Spleen (tissue), 11 donors: ENCODE results near the gene APOL2. TPM values are rescaled to one million over a fixed set of nuclear protein-coding genes. Genes with fewer than 3 reads are reported as not detected.
"Not testable (repeated sequence)": the region's sequence is repeated elsewhere in the genome, so short reads cannot be mapped to it uniquely, and the experiment has no call there.

Source experiments
- DNase-seq: peaks from one replicate; pipeline ENCODE4 v3.0.0-alpha.2; 2020
- H3K27ac ChIP-seq, 8 donors: fragments of 200-600 bp; sonication (generic) in 7 of 8; 1 replicate in 4 of 8; 2 replicates in 4 of 8; pipeline versions ENCODE4 v1.5.0 to v1.8.0; 2016 to 2021; ENCODE audit warnings: inconsistent platforms in 4 of 8, mild to moderate bottlenecking in 4 of 8, moderate library complexity in 1 of 8
- H3K27me3 ChIP-seq, 7 donors: fragments of 200-600 bp; sonication (generic) in 6 of 7; replicated peaks in 1 of 7; 1 replicate in 4 of 7; 2 replicates in 3 of 7; pipeline versions ENCODE4 v1.5.0 to v1.8.0; 2016 to 2021; ENCODE audit warnings: inconsistent platforms in 3 of 7, mild to moderate bottlenecking in 1 of 7
- H3K36me3 ChIP-seq, 6 donors: fragments of 200-600 bp; sonication (generic) in 5 of 6; 1 replicate in 4 of 6; 2 replicates in 2 of 6; pipeline versions ENCODE4 v1.5.0 to v1.8.0; 2016 to 2021; ENCODE audit warnings: inconsistent platforms in 2 of 6
- H3K4me1 ChIP-seq, 6 donors: fragments of 200-600 bp; sonication (generic) in 5 of 6; 1 replicate in 3 of 6; 2 replicates in 3 of 6; pipeline versions ENCODE4 v1.5.0 to v1.8.0; 2016 to 2021; ENCODE audit warnings: inconsistent platforms in 3 of 6
- H3K4me3 ChIP-seq, 8 donors: fragments of 200-600 bp; sonication (generic) in 7 of 8; 1 replicate in 4 of 8; 2 replicates in 4 of 8; pipeline versions ENCODE4 v1.5.0 to v1.8.0; 2016 to 2021; ENCODE audit warnings: inconsistent platforms in 4 of 8, mild to moderate bottlenecking in 4 of 8, moderate library complexity in 2 of 8
- H3K9me3 ChIP-seq, 8 donors: fragments of 200-600 bp; sonication (generic) in 7 of 8; 1 replicate in 4 of 8; 2 replicates in 4 of 8; pipeline versions ENCODE4 v1.5.0 to v1.8.0; 2016 to 2021; ENCODE audit warnings: inconsistent platforms in 4 of 8
- POLR2A ChIP-seq, 3 donors: fragments of 450-650 bp; IDR thresholded peaks; one replicate each; pipeline ENCODE4 v1.5.1; 2017; ENCODE audit warnings: antibody characterized with exemption in 3 of 3, mild to moderate bottlenecking in 1 of 3
- POLR2AphosphoS5 ChIP-seq, 3 donors: sonication (generic); formaldehyde crosslinking; IDR thresholded peaks; one replicate each; pipeline ENCODE4 v1.5.1; 2017; ENCODE audit warnings: antibody characterized with exemption in 3 of 3
- WGBS, 5 donors: extraction: QIAGEN DNeasy Blood & Tissue Kit in 3 of 5; methylation state at CpG; one replicate each; pipeline versions ENCODE4 v1.1.5 to v1.1.7; 2013 to 2018; 5-methylcytosine and 5-hydroxymethylcytosine counted together
- intact Hi-C: fragments of 100-400 bp; cut with DNase I; formaldehyde crosslinking; loops from one replicate; pipeline ENCODE4 v1.15.0; 2023; ENCODE audit warnings: low total_unique reads
- polyA plus RNA-seq, 3 donors: library from polyadenylated mRNA; stranded (reverse); fragments of 200-250 nt; gene quantifications; one replicate each; pipeline ENCODE4 v1.2.1, GENCODE V29; 2013
- total RNA-seq, 7 donors: library from RNA; depleted of rRNA in 3 of 7; stranded (reverse); fragments of >200 nt in 3 of 7; fragmentation: NEBNext Ultra II Directional in 4 of 7; extraction: Animal tissue kit (Norgen Biotek cat#: 25700) in 4 of 7; gene quantifications; one replicate each; pipeline versions ENCODE4 v1.1.0 to v1.2.1, GENCODE V29; 2016 to 2021
- TF ChIP-seq, protein P1 (sequence below), 11 experiments: fragments of 200-600 bp in 7 of 11; fragments of 450-650 bp in 4 of 11; sonication (generic) in 4 of 11; IDR thresholded peaks in 8 of 11; conservative IDR thresholded peaks in 3 of 11; 1 replicate in 7 of 11; 2 replicates in 4 of 11; pipeline versions ENCODE4 v1.4.0 to v1.8.0; 2016 to 2021; ENCODE audit warnings: antibody characterized with exemption in 11 of 11, inconsistent platforms in 4 of 11, mild to moderate bottlenecking in 1 of 11
- donor health status: healthy with polysubstance abuse.
- donor health status: DM: no; HTN: no; CAD: no; lungs with moderate emphysema.
- donor health status: DM: no; HTN: no; CAD: no.
- donor health status: Bipolar disorder and iron deficiency.
- donor health status: healthy.
- donor health status: DM: no; HTN: no; CAD: no.
- donor health status: DM: yes; HTN: yes; CAD: no.

The APOL2 gene
- total and polyA plus RNA-seq, 10 donors: 16.0 to 77.2 (median 57.2) TPM

- DNase-seq: peak; percentile 85
- WGBS, 5 donors: 23 to 37% (median 33%) methylated on average over 17 to 18 of the region's 18 CpGs
- H3K27me3 ChIP-seq: no peaks in the 10 kb centered on the region
- intact Hi-C loops: loop anchor here (10.0 kb wide), 1 partner anchor 83 kb away; no protein-coding TSS in a partner anchor
- H3K4me3 ChIP-seq: no peak overlapping the region
- H3K36me3 ChIP-seq: peaks cover 4 to 40% (median 27%) of the 10 kb centered on the region in 6 donors
- peak overlapping the region in 5 of 8 donors; percentile 0 to 55 (median 9) for H3K27ac ChIP-seq
- H3K4me1 ChIP-seq: peaks cover 9 to 47% (median 22%) of the 10 kb centered on the region in 6 donors
- TF ChIP-seq POLR2AphosphoS5 (IDR thresholded peaks at IDR 0.05): peak; percentile 63 to 73 (median 67)
- TF ChIP-seq POLR2A (IDR thresholded peaks at IDR 0.05): no peak
- TF ChIP-seq, protein P1, sequence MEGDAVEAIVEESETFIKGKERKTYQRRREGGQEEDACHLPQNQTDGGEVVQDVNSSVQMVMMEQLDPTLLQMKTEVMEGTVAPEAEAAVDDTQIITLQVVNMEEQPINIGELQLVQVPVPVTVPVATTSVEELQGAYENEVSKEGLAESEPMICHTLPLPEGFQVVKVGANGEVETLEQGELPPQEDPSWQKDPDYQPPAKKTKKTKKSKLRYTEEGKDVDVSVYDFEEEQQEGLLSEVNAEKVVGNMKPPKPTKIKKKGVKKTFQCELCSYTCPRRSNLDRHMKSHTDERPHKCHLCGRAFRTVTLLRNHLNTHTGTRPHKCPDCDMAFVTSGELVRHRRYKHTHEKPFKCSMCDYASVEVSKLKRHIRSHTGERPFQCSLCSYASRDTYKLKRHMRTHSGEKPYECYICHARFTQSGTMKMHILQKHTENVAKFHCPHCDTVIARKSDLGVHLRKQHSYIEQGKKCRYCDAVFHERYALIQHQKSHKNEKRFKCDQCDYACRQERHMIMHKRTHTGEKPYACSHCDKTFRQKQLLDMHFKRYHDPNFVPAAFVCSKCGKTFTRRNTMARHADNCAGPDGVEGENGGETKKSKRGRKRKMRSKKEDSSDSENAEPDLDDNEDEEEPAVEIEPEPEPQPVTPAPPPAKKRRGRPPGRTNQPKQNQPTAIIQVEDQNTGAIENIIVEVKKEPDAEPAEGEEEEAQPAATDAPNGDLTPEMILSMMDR (IDR thresholded peaks at IDR 0.05 in 8 of 11, conservative IDR thresholded peaks at IDR 0.05 in 3 of 11): peak; percentile 30 to 89 (median 71)
- no peaks in the 10 kb centered on the region for H3K9me3 ChIP-seq
These were observed 38.4 kb upstream of the APOL2 start for GRCh38 chr22:36277482-36278291.

- no peaks in the 10 kb centered on the region for H3K9me3 ChIP-seq
- H3K4me3 ChIP-seq: no peak overlapping the region
- H3K27me3 ChIP-seq: no peaks in the 10 kb centered on the region
- 55 to 79% (median 72%) methylated on average over 5 of the region's 5 CpGs for WGBS, 5 donors
- H3K4me1 ChIP-seq: peaks cover 9 to 28% (median 19%) of the 10 kb centered on the region in 6 donors
- TF ChIP-seq, protein P1 (IDR thresholded peaks at IDR 0.05 in 8 of 11, conservative IDR thresholded peaks at IDR 0.05 in 3 of 11): no peak
- TF ChIP-seq POLR2AphosphoS5 (IDR thresholded peaks at IDR 0.05): no peak
- TF ChIP-seq POLR2A (IDR thresholded peaks at IDR 0.05): no peak
- no peak overlapping the region for H3K27ac ChIP-seq
- intact Hi-C loops: loop anchor here (10.0 kb wide), 1 partner anchor 80 kb away; no protein-coding TSS in a partner anchor
- peaks cover 0 to 9% (median 0%) of the 10 kb centered on the region in 6 donors for H3K36me3 ChIP-seq
- DNase-seq: no peak
These were observed 35.2 kb upstream of the APOL2 start for GRCh38 chr22:36274531-36274930.

GRCh38 chr22:36271951-36272350 lies 32.6 kb upstream of the APOL2 start:
- H3K4me1 ChIP-seq, H3K9me3 ChIP-seq, H3K4me3 ChIP-seq, DNase-seq, H3K27ac ChIP-seq, H3K27me3 ChIP-seq: not testable (repeated sequence)
- intact Hi-C loops: loop anchor here (10.0 kb wide), 1 partner anchor 77 kb away; no protein-coding TSS in a partner anchor
- peaks cover 0 to 13% (median 3%) of the 10 kb centered on the region in 6 donors for H3K36me3 ChIP-seq
- WGBS, 5 donors: 71 to 92% (median 77%) methylated on average over 4 to 5 of the region's 5 CpGs

DNA sequence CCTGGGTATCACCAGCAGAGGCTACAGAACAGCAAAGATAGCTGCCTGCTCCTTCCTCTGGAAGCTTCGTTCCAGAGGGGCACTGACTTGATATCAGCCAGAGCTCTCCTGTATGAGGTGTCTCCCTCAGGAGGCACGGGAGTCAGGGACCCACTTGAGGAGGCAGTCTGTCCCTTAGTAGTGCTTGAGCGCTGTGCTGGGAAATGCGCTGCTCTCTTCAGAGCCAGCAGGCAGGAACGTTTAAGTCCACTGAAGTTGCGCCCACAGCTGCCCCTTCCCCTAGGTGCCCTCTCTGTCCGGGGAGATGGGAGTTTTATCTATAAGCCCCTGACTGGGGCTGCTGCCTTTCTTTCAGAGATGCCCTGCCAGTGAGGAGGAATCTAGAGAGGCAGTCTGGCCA lies 31.9 kb upstream of the APOL2 start:
- not testable (repeated sequence) for H3K4me3 ChIP-seq, H3K27ac ChIP-seq, H3K27me3 ChIP-seq, H3K4me1 ChIP-seq, H3K9me3 ChIP-seq, DNase-seq
- intact Hi-C loops: loop anchor here (10.0 kb wide), 1 partner anchor 76 kb away; no protein-coding TSS in a partner anchor
- peaks cover 0 to 21% (median 8%) of the 10 kb centered on the region in 6 donors for H3K36me3 ChIP-seq
- WGBS, 5 donors: 87 to 97% (median 92%) methylated on average over 5 to 7 of the region's 7 CpGs

DNA sequence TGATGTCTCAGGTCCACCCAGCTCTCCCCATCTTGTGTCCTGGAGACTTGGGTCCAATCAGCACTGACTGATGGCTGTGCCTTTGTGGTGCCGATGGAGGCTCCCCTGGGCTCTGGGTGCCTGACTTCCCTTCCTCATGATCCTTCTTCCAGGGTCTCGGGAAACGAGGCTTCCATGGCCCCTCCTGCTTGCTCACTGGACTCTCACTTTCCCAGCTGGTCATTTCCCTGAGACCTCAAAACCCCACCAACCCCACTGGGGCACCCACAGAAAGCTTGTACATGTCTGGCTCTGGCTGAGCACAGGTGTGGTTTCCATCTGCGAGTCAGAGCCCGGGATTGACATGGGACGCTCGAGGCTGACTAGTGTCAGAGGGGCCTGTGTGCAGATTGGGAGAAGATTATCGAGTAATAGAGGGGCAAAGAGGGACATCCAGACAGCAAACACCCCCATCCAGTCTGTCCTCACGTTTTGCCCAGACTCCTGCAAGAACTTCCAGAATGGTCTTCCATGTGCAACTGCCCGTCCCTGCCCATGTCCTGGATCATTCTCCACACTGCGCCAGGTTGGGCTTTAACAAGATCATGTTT lies 28.7 kb upstream of the APOL2 start:
- Histone ChIP-seq H3K4me3 (no peak overlapping the region), H3K4me1 (peaks cover 0 to 6% (median 0%) of the 10 kb centered on the region in 6 donors), H3K27me3 (no peaks in the 10 kb centered on the region), H3K27ac (no peak overlapping the region), H3K9me3 (no peaks in the 10 kb centered on the region), H3K36me3 (peaks cover 0 to 53% (median 24%) of the 10 kb centered on the region in 6 donors)
- WGBS, 5 donors: 82 to 96% (median 93%) methylated on average over 11 of the region's 11 CpGs
- intact Hi-C loops: no loop called here
- TF ChIP-seq POLR2A (IDR thresholded peaks at IDR 0.05) (no peak), POLR2AphosphoS5 (IDR thresholded peaks at IDR 0.05) (no peak)
- TF ChIP-seq, protein P1 (IDR thresholded peaks at IDR 0.05 in 8 of 11, conservative IDR thresholded peaks at IDR 0.05 in 3 of 11): no peak
- DNase-seq: no peak
